Chondrocyte (in vitro differentiated cells): ENCODE measurements around the gene AP3S2. TPM values are rescaled to one million over a fixed set of nuclear protein-coding genes. Genes with fewer than 3 reads are reported as not detected.

ENCODE experiments used
- DNase-seq: peaks from one replicate; pipeline ENCODE4 v3.0.0; 2021; ENCODE audit warnings: mixed read lengths, low spot score
- H3K27ac Mint-ChIP-seq: one replicate; pipeline ENCODE4 v1.8.0; 2021; ENCODE audit warnings: mild to moderate bottlenecking, moderate library complexity, mixed read lengths; ENCODE audit not compliant: unreplicated experiment
- H3K27me3 Mint-ChIP-seq: 2 replicates; pipeline ENCODE4 v1.8.0; 2021; ENCODE audit warnings: low read depth, mixed read lengths
- H3K36me3 Mint-ChIP-seq: 2 replicates; pipeline ENCODE4 v1.8.0; 2021; ENCODE audit warnings: low read depth, mixed read lengths
- H3K4me1 Mint-ChIP-seq: 2 replicates; pipeline ENCODE4 v1.8.0; 2021; ENCODE audit warnings: low read depth, mild to moderate bottlenecking, mixed read lengths
- H3K4me3 Mint-ChIP-seq: one replicate; pipeline ENCODE4 v1.8.0; 2021; ENCODE audit warnings: mild to moderate bottlenecking, moderate library complexity, mixed read lengths; ENCODE audit not compliant: unreplicated experiment
- H3K9me3 Mint-ChIP-seq: 2 replicates; pipeline ENCODE4 v1.8.0; 2021; ENCODE audit warnings: low read depth, mixed read lengths
- CTCF ChIP-seq: fragments of 200-600 bp; sonication (generic); IDR thresholded peaks from 2 replicates; pipeline ENCODE4 v1.5.0; 2021; ENCODE audit warnings: antibody characterized with exemption, mild to moderate bottlenecking, moderate library complexity
- total RNA-seq: library from RNA; stranded (reverse); gene quantifications from 3 replicates; pipeline ENCODE4 v1.2.1, GENCODE V29; 2021

The AP3S2 gene
- total RNA-seq, 1 donor from 2014 or later, result 24.4 TPM

GRCh38 chr15:89799918-89800498 is 93.8 kb downstream of the AP3S2 start:
- peaks cover 16% of the 10 kb centered on the region for H3K4me1 Mint-ChIP-seq
- TF ChIP-seq CTCF, result no peak
- no peak overlapping the region for H3K4me3 Mint-ChIP-seq
- DNase-seq, result no peak
- peaks cover 35% of the 10 kb centered on the region for H3K36me3 Mint-ChIP-seq
- no peak overlapping the region for H3K27ac Mint-ChIP-seq
- H3K9me3 Mint-ChIP-seq, result no peaks in the 10 kb centered on the region
- H3K27me3 Mint-ChIP-seq, result no peaks in the 10 kb centered on the region

- no peaks in the 10 kb centered on the region for H3K27me3 Mint-ChIP-seq
- no peaks in the 10 kb centered on the region for H3K9me3 Mint-ChIP-seq
- DNase-seq, result peak; percentile 77
- no peak overlapping the region for H3K4me3 Mint-ChIP-seq
- H3K4me1 Mint-ChIP-seq, result peaks cover 23% of the 10 kb centered on the region
- H3K27ac Mint-ChIP-seq, result no peak overlapping the region
- TF ChIP-seq CTCF, result no peak
- H3K36me3 Mint-ChIP-seq, result peaks cover 31% of the 10 kb centered on the region
These were observed 94.5 kb downstream of the AP3S2 start for GRCh38 chr15:89799011-89799911.

DNA sequence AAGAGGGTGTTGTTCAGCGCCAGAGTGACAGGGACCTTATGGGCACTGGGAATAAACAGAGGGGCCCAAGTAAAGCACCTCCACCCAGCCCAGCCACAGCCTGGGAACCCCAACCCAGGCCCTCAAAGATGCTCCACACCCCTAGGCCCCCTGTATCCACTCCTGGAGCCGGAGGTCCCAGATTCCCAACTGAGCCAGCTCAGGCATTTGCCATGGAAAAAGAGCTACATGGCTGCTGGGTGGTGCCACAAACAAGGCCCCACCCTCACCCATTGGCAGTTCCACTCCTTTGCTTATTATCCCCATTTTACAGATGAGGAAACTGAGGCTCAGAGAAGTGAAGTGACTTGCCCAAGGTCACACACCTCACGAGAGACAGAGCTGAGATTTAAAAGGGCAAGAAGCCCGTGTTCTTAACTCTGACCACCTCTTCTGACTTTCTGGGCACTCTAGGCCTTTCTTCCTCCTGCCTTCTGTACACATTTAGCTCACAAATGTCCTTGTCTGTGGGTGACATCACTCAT is 96.1 kb downstream of the AP3S2 start:
- Mint-ChIP-seq H3K27ac (no peak overlapping the region), H3K9me3 (no peaks in the 10 kb centered on the region), H3K4me1 (peaks cover 16% of the 10 kb centered on the region), H3K27me3 (no peaks in the 10 kb centered on the region), H3K36me3 (peaks cover 33% of the 10 kb centered on the region), H3K4me3 (no peak overlapping the region)
- peak; percentile 33 for DNase-seq
- TF ChIP-seq CTCF, result no peak

DNA sequence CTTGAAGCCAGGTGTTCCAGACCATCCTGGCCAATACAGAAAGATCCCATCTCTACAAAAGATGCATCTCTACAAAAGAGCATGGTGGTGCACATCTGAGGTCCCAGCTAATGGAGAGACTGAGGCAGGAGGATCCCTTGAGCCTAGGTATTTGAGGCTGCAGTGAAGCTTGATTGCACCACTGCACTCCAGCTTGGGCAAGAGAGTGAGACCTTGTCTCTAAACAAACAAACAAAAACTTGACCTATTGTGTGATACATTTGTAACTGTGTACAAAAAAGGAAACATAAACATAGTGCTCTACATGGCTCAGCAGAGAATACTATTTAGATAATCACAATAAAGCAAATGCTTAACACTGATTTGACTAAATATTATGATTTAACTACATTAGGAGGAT is 97.8 kb downstream of the AP3S2 start:
- DNase-seq, result no peak
- Mint-ChIP-seq H3K4me1 (peaks cover 16% of the 10 kb centered on the region), H3K27me3 (no peaks in the 10 kb centered on the region), H3K4me3 (no peak overlapping the region), H3K36me3 (peaks cover 31% of the 10 kb centered on the region), H3K27ac (no peak overlapping the region), H3K9me3 (no peaks in the 10 kb centered on the region)
- no peak for TF ChIP-seq CTCF

- H3K4me1 Mint-ChIP-seq, result peaks cover 16% of the 10 kb centered on the region
- no peaks in the 10 kb centered on the region for H3K27me3 Mint-ChIP-seq
- no peak for TF ChIP-seq CTCF
- H3K9me3 Mint-ChIP-seq, result no peaks in the 10 kb centered on the region
- no peak overlapping the region for H3K4me3 Mint-ChIP-seq
- H3K27ac Mint-ChIP-seq, result peak overlapping the region; percentile 87
- peaks cover 34% of the 10 kb centered on the region for H3K36me3 Mint-ChIP-seq
- peak; percentile 11 for DNase-seq
These were observed 99.1 kb downstream of the AP3S2 start for GRCh38 chr15:89794627-89795241.
